ENCODE results near the gene GPR52.
A peak's percentile ranks its signal among the peaks of the same experiment; 100 is the strongest.

GPR52 gene

GRCh38 chr1:174448974-174449373 is 1.2 kb downstream of the GPR52 start:
- peak overlapping the region in 1 of 7 experiments; percentile 43 for H3K4me3 ChIP-seq (ENCODE audit: control insufficient read depth in 1 of 7, extremely low read depth in 1 of 7, insufficient read depth in 4 of 7, low read depth in 2 of 7, low read length in 6 of 7)
- peaks cover 0 to 18% (median 0%) of the 10 kb centered on the region in 4 experiments for H3K4me1 ChIP-seq (ENCODE audit: control extremely low read depth in 1 of 4, control insufficient read depth in 4 of 4, insufficient read depth in 4 of 4, low read length in 3 of 4)
- WGBS (ENCODE audit: insufficient coverage) = 28% methylated on average over 4 of the region's 5 CpGs
- no peaks in the 10 kb centered on the region for H3K9me3 ChIP-seq (ENCODE audit: control extremely low read depth in 1 of 5, control insufficient read depth in 4 of 5, insufficient read depth in 2 of 5, low read depth in 1 of 5, low read length in 4 of 5)
- ChIA-PET CTCF (no interaction called here), POLR2A (interaction anchor here (0.7 kb wide), 1 partner anchor 73 kb away, joined by 3 read pairs; no protein-coding TSS in a partner anchor)
- H3K27me3 ChIP-seq (replicated peaks in 2 of 5; ENCODE audit: control insufficient read depth in 4 of 5, insufficient read depth in 5 of 5, low read length in 4 of 5) = no peaks in the 10 kb centered on the region
- peak overlapping the region in 1 of 2 experiments; percentile 35 for H3K27ac ChIP-seq (ENCODE audit: insufficient read depth in 1 of 2, low read depth in 1 of 2, low read length in 2 of 2, poor library complexity in 1 of 2, severe bottlenecking in 2 of 2)
- peak in 2 of 3 donors; percentile 54 to 77 for DNase-seq
- no peaks in the 10 kb centered on the region for H3K36me3 ChIP-seq (ENCODE audit: control insufficient read depth in 4 of 4, insufficient read depth in 4 of 4, low read length in 3 of 4)

GRCh38 chr1:174451408-174451807 is 3.6 kb downstream of the GPR52 start:
- DNase-seq = no peak
- H3K27ac ChIP-seq (ENCODE audit: insufficient read depth in 1 of 2, low read depth in 1 of 2, low read length in 2 of 2, poor library complexity in 1 of 2, severe bottlenecking in 2 of 2) = no peak overlapping the region
- ChIA-PET POLR2A (no interaction called here), CTCF (no interaction called here)
- WGBS (ENCODE audit: insufficient coverage) = 100% methylated on average over 3 of the region's 6 CpGs
- no peak overlapping the region for H3K4me3 ChIP-seq (ENCODE audit: control insufficient read depth in 1 of 7, extremely low read depth in 1 of 7, insufficient read depth in 4 of 7, low read depth in 2 of 7, low read length in 6 of 7)
- H3K4me1 ChIP-seq (ENCODE audit: control extremely low read depth in 1 of 4, control insufficient read depth in 4 of 4, insufficient read depth in 4 of 4, low read length in 3 of 4) = peaks cover 0 to 18% (median 0%) of the 10 kb centered on the region in 4 experiments
- no peaks in the 10 kb centered on the region for H3K36me3 ChIP-seq (ENCODE audit: control insufficient read depth in 4 of 4, insufficient read depth in 4 of 4, low read length in 3 of 4)
- H3K27me3 ChIP-seq (replicated peaks in 2 of 5; ENCODE audit: control insufficient read depth in 4 of 5, insufficient read depth in 5 of 5, low read length in 4 of 5) = no peaks in the 10 kb centered on the region
- H3K9me3 ChIP-seq (ENCODE audit: control extremely low read depth in 1 of 5, control insufficient read depth in 4 of 5, insufficient read depth in 2 of 5, low read depth in 1 of 5, low read length in 4 of 5) = no peaks in the 10 kb centered on the region

GRCh38 chr1:174465855-174466254 is 18.1 kb downstream of the GPR52 start:
- no peak overlapping the region for H3K4me3 ChIP-seq (ENCODE audit: control insufficient read depth in 1 of 7, extremely low read depth in 1 of 7, insufficient read depth in 4 of 7, low read depth in 2 of 7, low read length in 6 of 7)
- CTCF ChIA-PET = interaction anchor here (0.6 kb wide), 1 partner anchor 203 kb away, joined by 3 read pairs; no protein-coding TSS in a partner anchor
- H3K27me3 ChIP-seq (replicated peaks in 2 of 5; ENCODE audit: control insufficient read depth in 4 of 5, insufficient read depth in 5 of 5, low read length in 4 of 5) = no peaks in the 10 kb centered on the region
- H3K9me3 ChIP-seq (ENCODE audit: control extremely low read depth in 1 of 5, control insufficient read depth in 4 of 5, insufficient read depth in 2 of 5, low read depth in 1 of 5, low read length in 4 of 5) = peaks cover 0 to 1% (median 0%) of the 10 kb centered on the region in 5 experiments
- 100% methylated on average over 2 of the region's 2 CpGs for WGBS (ENCODE audit: insufficient coverage)
- no peak overlapping the region for H3K27ac ChIP-seq (ENCODE audit: insufficient read depth in 1 of 2, low read depth in 1 of 2, low read length in 2 of 2, poor library complexity in 1 of 2, severe bottlenecking in 2 of 2)
- no peak for DNase-seq
- no peaks in the 10 kb centered on the region for H3K4me1 ChIP-seq (ENCODE audit: control extremely low read depth in 1 of 4, control insufficient read depth in 4 of 4, insufficient read depth in 4 of 4, low read length in 3 of 4)
- H3K36me3 ChIP-seq (ENCODE audit: control insufficient read depth in 4 of 4, insufficient read depth in 4 of 4, low read length in 3 of 4) = no peaks in the 10 kb centered on the region
- POLR2A ChIA-PET = no interaction called here

GRCh38 chr1:174466607-174467006 is 18.8 kb downstream of the GPR52 start:
- Histone ChIP-seq H3K4me3 (ENCODE audit: control insufficient read depth in 1 of 7, extremely low read depth in 1 of 7, insufficient read depth in 4 of 7, low read depth in 2 of 7, low read length in 6 of 7) (no peak overlapping the region), H3K27me3 (replicated peaks in 2 of 5; ENCODE audit: control insufficient read depth in 4 of 5, insufficient read depth in 5 of 5, low read length in 4 of 5) (no peaks in the 10 kb centered on the region), H3K4me1 (ENCODE audit: control extremely low read depth in 1 of 4, control insufficient read depth in 4 of 4, insufficient read depth in 4 of 4, low read length in 3 of 4) (no peaks in the 10 kb centered on the region), H3K9me3 (ENCODE audit: control extremely low read depth in 1 of 5, control insufficient read depth in 4 of 5, insufficient read depth in 2 of 5, low read depth in 1 of 5, low read length in 4 of 5) (no peaks in the 10 kb centered on the region), H3K36me3 (ENCODE audit: control insufficient read depth in 4 of 4, insufficient read depth in 4 of 4, low read length in 3 of 4) (no peaks in the 10 kb centered on the region), H3K27ac (ENCODE audit: insufficient read depth in 1 of 2, low read depth in 1 of 2, low read length in 2 of 2, poor library complexity in 1 of 2, severe bottlenecking in 2 of 2) (no peak overlapping the region)
- ChIA-PET CTCF (no interaction called here), POLR2A (no interaction called here)
- WGBS (ENCODE audit: insufficient coverage) = 98% methylated on average over 7 of the region's 8 CpGs
- no peak for DNase-seq

GRCh38 chr1:174469052-174469451 is 21.3 kb downstream of the GPR52 start:
- no peak for DNase-seq
- CTCF ChIA-PET = no interaction called here
- H3K4me3 ChIP-seq (ENCODE audit: control insufficient read depth in 1 of 7, extremely low read depth in 1 of 7, insufficient read depth in 4 of 7, low read depth in 2 of 7, low read length in 6 of 7) = no peak overlapping the region
- H3K27me3 ChIP-seq (replicated peaks in 2 of 5; ENCODE audit: control insufficient read depth in 4 of 5, insufficient read depth in 5 of 5, low read length in 4 of 5) = no peaks in the 10 kb centered on the region
- H3K27ac ChIP-seq (ENCODE audit: insufficient read depth in 1 of 2, low read depth in 1 of 2, low read length in 2 of 2, poor library complexity in 1 of 2, severe bottlenecking in 2 of 2) = no peak overlapping the region
- 100% methylated on average over 1 of the region's 2 CpGs for WGBS (ENCODE audit: insufficient coverage)
- POLR2A ChIA-PET = no interaction called here
- H3K4me1 ChIP-seq (ENCODE audit: control extremely low read depth in 1 of 4, control insufficient read depth in 4 of 4, insufficient read depth in 4 of 4, low read length in 3 of 4) = no peaks in the 10 kb centered on the region
- no peaks in the 10 kb centered on the region for H3K9me3 ChIP-seq (ENCODE audit: control extremely low read depth in 1 of 5, control insufficient read depth in 4 of 5, insufficient read depth in 2 of 5, low read depth in 1 of 5, low read length in 4 of 5)
- no peaks in the 10 kb centered on the region for H3K36me3 ChIP-seq (ENCODE audit: control insufficient read depth in 4 of 4, insufficient read depth in 4 of 4, low read length in 3 of 4)

- POLR2A ChIA-PET = no interaction called here
- no peak for DNase-seq
- Histone ChIP-seq H3K36me3 (ENCODE audit: control insufficient read depth in 4 of 4, insufficient read depth in 4 of 4, low read length in 3 of 4) (no peaks in the 10 kb centered on the region), H3K9me3 (ENCODE audit: control extremely low read depth in 1 of 5, control insufficient read depth in 4 of 5, insufficient read depth in 2 of 5, low read depth in 1 of 5, low read length in 4 of 5) (no peaks in the 10 kb centered on the region), H3K27ac (ENCODE audit: insufficient read depth in 1 of 2, low read depth in 1 of 2, low read length in 2 of 2, poor library complexity in 1 of 2, severe bottlenecking in 2 of 2) (no peak overlapping the region), H3K4me1 (ENCODE audit: control extremely low read depth in 1 of 4, control insufficient read depth in 4 of 4, insufficient read depth in 4 of 4, low read length in 3 of 4) (no peaks in the 10 kb centered on the region), H3K4me3 (ENCODE audit: control insufficient read depth in 1 of 7, extremely low read depth in 1 of 7, insufficient read depth in 4 of 7, low read depth in 2 of 7, low read length in 6 of 7) (no peak overlapping the region), H3K27me3 (replicated peaks in 2 of 5; ENCODE audit: control insufficient read depth in 4 of 5, insufficient read depth in 5 of 5, low read length in 4 of 5) (no peaks in the 10 kb centered on the region)
- CTCF ChIA-PET = no interaction called here
- no CpG with 5 or more reads among the region's 1 CpG for WGBS (ENCODE audit: insufficient coverage)
These were observed 21.9 kb downstream of the GPR52 start for GRCh38 chr1:174469687-174470086.

GRCh38 chr1:174479281-174479680 is 31.5 kb downstream of the GPR52 start:
- Histone ChIP-seq H3K4me3 (ENCODE audit: control insufficient read depth in 1 of 7, extremely low read depth in 1 of 7, insufficient read depth in 4 of 7, low read depth in 2 of 7, low read length in 6 of 7) (no peak overlapping the region), H3K36me3 (ENCODE audit: control insufficient read depth in 4 of 4, insufficient read depth in 4 of 4, low read length in 3 of 4) (no peaks in the 10 kb centered on the region), H3K27ac (ENCODE audit: insufficient read depth in 1 of 2, low read depth in 1 of 2, low read length in 2 of 2, poor library complexity in 1 of 2, severe bottlenecking in 2 of 2) (no peak overlapping the region), H3K27me3 (replicated peaks in 2 of 5; ENCODE audit: control insufficient read depth in 4 of 5, insufficient read depth in 5 of 5, low read length in 4 of 5) (no peaks in the 10 kb centered on the region), H3K4me1 (ENCODE audit: control extremely low read depth in 1 of 4, control insufficient read depth in 4 of 4, insufficient read depth in 4 of 4, low read length in 3 of 4) (no peaks in the 10 kb centered on the region), H3K9me3 (ENCODE audit: control extremely low read depth in 1 of 5, control insufficient read depth in 4 of 5, insufficient read depth in 2 of 5, low read depth in 1 of 5, low read length in 4 of 5) (peaks cover 0 to 1% (median 0%) of the 10 kb centered on the region in 5 experiments)
- 93% methylated on average over 1 of the region's 1 CpG for WGBS (ENCODE audit: insufficient coverage)
- ChIA-PET POLR2A (no interaction called here), CTCF (no interaction called here)
- no peak for DNase-seq

All from common myeloid progenitor, CD34-positive (primary cell).